K562 (cell line): ENCODE results near the gene VASH2. TPM values are rescaled to one million over a fixed set of nuclear protein-coding genes. Genes with fewer than 3 reads are reported as not detected.

ENCODE experiments used
- BDP1 ChIP-seq: IDR thresholded peaks from 3 replicates; pipeline ENCODE4 v1.6.1; 2011; ENCODE audit not compliant: insufficient read length, insufficient read depth
- GTF2B ChIP-seq: IDR thresholded peaks from 2 replicates; pipeline ENCODE4 v1.6.1; 2011; ENCODE audit not compliant: insufficient read length; ENCODE audit errors: extremely low read depth
- NR1H2 ChIP-seq: sonication (generic); formaldehyde crosslinking; IDR thresholded peaks from 2 replicates; pipeline ENCODE4 v1.4.0; 2020; ENCODE audit warnings: mild to moderate bottlenecking, missing genetic modification reagents
- RAD21 ChIP-seq, 2 experiments: fragments of 250-450 bp in 1 of 2; fragments of 450-650 bp in 1 of 2; sonication (Bioruptor Pico) in 1 of 2; formaldehyde crosslinking in 1 of 2; IDR thresholded peaks in 1 of 2; conservative IDR thresholded peaks in 1 of 2; 2 replicates each; pipeline versions ENCODE4 v1.4.0 to v1.8.0; 2020 to 2022; ENCODE audit warnings: mild to moderate bottlenecking in 2 of 2, moderate library complexity in 1 of 2
- REST ChIP-seq, 2 experiments: fragments of 450-650 bp; formaldehyde crosslinking in 1 of 2; IDR thresholded peaks; 2 replicates each; pipeline versions ENCODE4 v1.4.0 to v1.6.1; 2014 to 2020; ENCODE audit warnings: mild to moderate bottlenecking in 2 of 2, borderline replicate concordance in 1 of 2, low read depth in 1 of 2
- SMC3 ChIP-seq: conservative IDR thresholded peaks from 2 replicates; pipeline ENCODE4 v1.6.1; 2011; ENCODE audit warnings: low read depth, low read length, improper control_type of control experiment; ENCODE audit not compliant: insufficient read depth
- UBTF ChIP-seq, 2 experiments: IDR thresholded peaks; 2 replicates each; pipeline ENCODE4 v1.6.1; 2012; ENCODE audit warnings: improper control_type of control experiment in 2 of 2, low read depth in 2 of 2, low read length in 2 of 2, borderline replicate concordance in 1 of 2
- XRCC5 ChIP-seq: fragments of 200-400 bp; formaldehyde crosslinking; IDR thresholded peaks from 2 replicates; pipeline ENCODE4 v1.6.1; 2017; ENCODE audit warnings: low read depth, mild to moderate bottlenecking, low read length
- ZNF280A ChIP-seq: fragments of 450-650 bp; IDR thresholded peaks from 2 replicates; pipeline ENCODE4 v1.6.1; 2018; ENCODE audit warnings: mild to moderate bottlenecking, low read depth; ENCODE audit not compliant: partially characterized antibody
- polyA plus RNA-seq, 8 experiments: library from polyadenylated mRNA; depleted of rRNA in 4 of 8; stranded (reverse) in 5 of 8; unstranded in 3 of 8; fragments of >200 nt; fragmentation: Nextera tagmentation in 2 of 8; fragmentation: Illumina TruSeq in 1 of 8; extraction: Ambion mirVana in 2 of 8; extraction: Trizol in 1 of 8; gene quantifications; 2 replicates each; pipeline versions ENCODE4 v1.2.1 to v1.2.3, GENCODE V29; 2011 to 2014; ENCODE audit warnings: inconsistent platforms in 1 of 8, missing spikeins in 1 of 8
- total RNA-seq, 7 experiments: library from RNA; depleted of rRNA in 6 of 7; stranded (reverse); fragments of >200 nt in 6 of 7; fragmentation: Illumina TruSeq in 2 of 7; extraction: Trizol in 2 of 7; gene quantifications; 2 replicates each; pipeline versions ENCODE4 v1.2.1 to v1.2.3, GENCODE V29; 2011 to 2021; ENCODE audit warnings: low replicate concordance in 1 of 7
- TF ChIP-seq, protein P1 (sequence below): fragments of 250-450 bp; sonication (Bioruptor Pico); IDR thresholded peaks from 2 replicates; pipeline ENCODE4 v1.4.0; 2020; ENCODE audit warnings: mild to moderate bottlenecking, moderate library complexity

VASH2 gene
- total and polyA plus RNA-seq, 9 of the 15 experiments (the other 6 are each of a cell fraction or from before 2014, with no cell fraction given), result 0.04 to 0.40 (median 0.10) TPM; not detected in 1

GRCh38 chr1:212920896-212921295 lies 29.4 kb upstream of the VASH2 start (continued):
- TF ChIP-seq, protein P1, sequence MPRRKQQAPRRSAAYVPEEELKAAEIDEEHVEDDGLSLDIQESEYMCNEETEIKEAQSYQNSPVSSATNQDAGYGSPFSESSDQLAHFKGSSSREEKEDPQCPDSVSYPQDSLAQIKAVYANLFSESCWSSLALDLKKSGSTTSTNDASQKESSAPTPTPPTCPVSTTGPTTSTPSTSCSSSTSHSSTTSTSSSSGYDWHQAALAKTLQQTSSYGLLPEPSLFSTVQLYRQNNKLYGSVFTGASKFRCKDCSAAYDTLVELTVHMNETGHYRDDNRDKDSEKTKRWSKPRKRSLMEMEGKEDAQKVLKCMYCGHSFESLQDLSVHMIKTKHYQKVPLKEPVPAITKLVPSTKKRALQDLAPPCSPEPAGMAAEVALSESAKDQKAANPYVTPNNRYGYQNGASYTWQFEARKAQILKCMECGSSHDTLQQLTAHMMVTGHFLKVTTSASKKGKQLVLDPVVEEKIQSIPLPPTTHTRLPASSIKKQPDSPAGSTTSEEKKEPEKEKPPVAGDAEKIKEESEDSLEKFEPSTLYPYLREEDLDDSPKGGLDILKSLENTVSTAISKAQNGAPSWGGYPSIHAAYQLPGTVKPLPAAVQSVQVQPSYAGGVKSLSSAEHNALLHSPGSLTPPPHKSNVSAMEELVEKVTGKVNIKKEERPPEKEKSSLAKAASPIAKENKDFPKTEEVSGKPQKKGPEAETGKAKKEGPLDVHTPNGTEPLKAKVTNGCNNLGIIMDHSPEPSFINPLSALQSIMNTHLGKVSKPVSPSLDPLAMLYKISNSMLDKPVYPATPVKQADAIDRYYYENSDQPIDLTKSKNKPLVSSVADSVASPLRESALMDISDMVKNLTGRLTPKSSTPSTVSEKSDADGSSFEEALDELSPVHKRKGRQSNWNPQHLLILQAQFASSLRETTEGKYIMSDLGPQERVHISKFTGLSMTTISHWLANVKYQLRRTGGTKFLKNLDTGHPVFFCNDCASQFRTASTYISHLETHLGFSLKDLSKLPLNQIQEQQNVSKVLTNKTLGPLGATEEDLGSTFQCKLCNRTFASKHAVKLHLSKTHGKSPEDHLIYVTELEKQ (CRISPR knock-in tag), result no peak
- TF ChIP-seq ZNF280A (no peak), XRCC5 (no peak), GTF2B (no peak), RAD21 (CRISPR knock-in tag; conservative IDR thresholded peaks at IDR 0.05 in 1 of 2, IDR thresholded peaks at IDR 0.05 in 1 of 2) (peak; percentile 64 to 86), NR1H2 (no peak), REST (IDR thresholded peaks at IDR 0.05; ENCODE audit: borderline replicate concordance) (peak; percentile 74), REST (CRISPR knock-in tag; IDR thresholded peaks at IDR 0.05; ENCODE audit: low read depth) (no peak), UBTF (IDR thresholded peaks at IDR 0.05; ENCODE audit: borderline replicate concordance in 1 of 2, low read depth in 2 of 2, low read length in 2 of 2) (no peak), SMC3 (peak; percentile 78), BDP1 (no peak)
